Measurements from ENCODE around the gene HLA-A.
"Not testable (repeated sequence)": the region's sequence is repeated elsewhere in the genome, so short reads cannot be mapped to it uniquely, and the experiment has no call there.

HLA-A gene

GRCh38 chr6:29919506-29920445 is 22.6 kb upstream of the HLA-A start:
- Histone ChIP-seq H3K27ac (ENCODE audit: low read depth, low read length, severe bottlenecking) (no peak overlapping the region), H3K4me1 (ENCODE audit: control insufficient read depth, insufficient read depth, low read length, poor library complexity, severe bottlenecking) (no peaks in the 10 kb centered on the region), H3K4me3 (ENCODE audit: extremely low read depth, insufficient read depth, low read length, poor library complexity, severe bottlenecking) (no peak overlapping the region), H3K36me3 (ENCODE audit: control insufficient read depth, insufficient read depth, low read length) (no peaks in the 10 kb centered on the region), H3K9me3 (ENCODE audit: control insufficient read depth, low read length) (no peaks in the 10 kb centered on the region)
- 17 to 40% methylated on average over 1 of the region's 1 CpG for whole genome bisulfite sequencing, 2 experiments (ENCODE audit: insufficient coverage in 2 of 2)

DNA sequence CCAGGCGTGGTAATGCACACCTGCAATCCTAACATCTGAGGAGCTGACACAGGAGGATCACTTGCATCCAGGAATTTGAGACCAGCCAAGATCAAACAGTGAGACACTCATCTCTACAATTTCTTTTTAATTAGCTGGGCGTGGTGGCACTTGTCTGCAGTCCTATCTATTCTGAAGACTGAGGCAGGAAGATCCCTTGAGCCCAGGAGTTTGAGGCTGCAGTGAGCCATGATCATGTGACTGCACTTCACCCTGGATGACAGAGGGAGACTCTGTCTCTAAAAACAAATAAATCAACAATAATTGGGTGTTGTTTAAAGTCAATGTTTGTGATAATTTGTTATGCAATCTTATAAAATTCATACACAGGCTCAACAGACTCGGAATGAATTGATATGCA is 18.0 kb upstream of the HLA-A start:
- Histone ChIP-seq H3K4me3 (ENCODE audit: extremely low read depth, insufficient read depth, low read length, poor library complexity, severe bottlenecking) (no peak overlapping the region), H3K9me3 (ENCODE audit: control insufficient read depth, low read length) (no peaks in the 10 kb centered on the region), H3K4me1 (ENCODE audit: control insufficient read depth, insufficient read depth, low read length, poor library complexity, severe bottlenecking) (no peaks in the 10 kb centered on the region), H3K27ac (ENCODE audit: low read depth, low read length, severe bottlenecking) (no peak overlapping the region), H3K36me3 (ENCODE audit: control insufficient read depth, insufficient read depth, low read length) (no peaks in the 10 kb centered on the region)
- no CpG with 5 or more reads among the region's 3 CpGs for WGBS, 2 experiments (ENCODE audit: insufficient coverage in 2 of 2)

- H3K27ac ChIP-seq (ENCODE audit: low read depth, low read length, severe bottlenecking): no peak overlapping the region
- WGBS, 2 experiments (ENCODE audit: insufficient coverage in 2 of 2): 90% methylated on average over 3 of the region's 3 CpGs; no CpG with 5 or more reads in 1 of the 2 experiments
- H3K36me3 ChIP-seq (ENCODE audit: control insufficient read depth, insufficient read depth, low read length): no peaks in the 10 kb centered on the region
- no peak overlapping the region for H3K4me3 ChIP-seq (ENCODE audit: extremely low read depth, insufficient read depth, low read length, poor library complexity, severe bottlenecking)
- no peaks in the 10 kb centered on the region for H3K4me1 ChIP-seq (ENCODE audit: control insufficient read depth, insufficient read depth, low read length, poor library complexity, severe bottlenecking)
- H3K9me3 ChIP-seq (ENCODE audit: control insufficient read depth, low read length): no peaks in the 10 kb centered on the region
Measured at GRCh38 chr6:29924731-29925130, 17.6 kb upstream of the HLA-A start.

DNA sequence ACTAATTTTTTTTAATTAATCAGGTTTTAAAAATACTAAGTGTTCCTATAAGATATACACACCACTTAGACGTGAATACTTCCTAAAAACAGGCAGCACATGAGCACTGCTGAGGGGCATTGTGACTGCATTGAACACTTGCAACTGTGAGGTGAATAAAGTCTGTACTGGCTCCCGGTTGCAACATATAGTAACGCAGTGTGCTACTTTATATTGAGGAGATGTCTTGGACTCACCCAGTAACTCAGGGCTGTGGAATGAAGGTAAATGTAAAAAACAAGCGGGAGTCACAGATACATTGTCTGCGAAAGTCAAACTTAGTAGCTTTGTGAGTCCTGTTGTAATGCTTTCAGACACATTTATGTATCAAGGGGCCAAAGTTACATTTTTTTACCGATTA is 17.0 kb upstream of the HLA-A start:
- WGBS, 2 experiments (ENCODE audit: insufficient coverage in 2 of 2): 100% methylated on average over 1 of the region's 6 CpGs; no CpG with 5 or more reads in 1 of the 2 experiments

GRCh38 chr6:29925727-29926412 is 16.5 kb upstream of the HLA-A start:
- no peaks in the 10 kb centered on the region for H3K36me3 ChIP-seq (ENCODE audit: control insufficient read depth, insufficient read depth, low read length)
- H3K4me3 ChIP-seq (ENCODE audit: extremely low read depth, insufficient read depth, low read length, poor library complexity, severe bottlenecking): no peak overlapping the region
- H3K4me1 ChIP-seq (ENCODE audit: control insufficient read depth, insufficient read depth, low read length, poor library complexity, severe bottlenecking): no peaks in the 10 kb centered on the region
- no peak overlapping the region for H3K27ac ChIP-seq (ENCODE audit: low read depth, low read length, severe bottlenecking)
- H3K9me3 ChIP-seq (ENCODE audit: control insufficient read depth, low read length): no peaks in the 10 kb centered on the region
- WGBS, 2 experiments (ENCODE audit: insufficient coverage in 2 of 2): 0 to 90% methylated on average over 1 to 7 of the region's 24 CpGs

More for the DNA sequence above, 17.0 kb upstream of the HLA-A start:
- no peaks in the 10 kb centered on the region for H3K4me1 ChIP-seq (ENCODE audit: control insufficient read depth, insufficient read depth, low read length, poor library complexity, severe bottlenecking)
- no peaks in the 10 kb centered on the region for H3K36me3 ChIP-seq (ENCODE audit: control insufficient read depth, insufficient read depth, low read length)
- no peak overlapping the region for H3K4me3 ChIP-seq (ENCODE audit: extremely low read depth, insufficient read depth, low read length, poor library complexity, severe bottlenecking)
- no peaks in the 10 kb centered on the region for H3K9me3 ChIP-seq (ENCODE audit: control insufficient read depth, low read length)
- no peak overlapping the region for H3K27ac ChIP-seq (ENCODE audit: low read depth, low read length, severe bottlenecking)

- H3K4me3 ChIP-seq (ENCODE audit: extremely low read depth, insufficient read depth, low read length, poor library complexity, severe bottlenecking): no peak overlapping the region
- no peak overlapping the region for H3K27ac ChIP-seq (ENCODE audit: low read depth, low read length, severe bottlenecking)
- no peaks in the 10 kb centered on the region for H3K36me3 ChIP-seq (ENCODE audit: control insufficient read depth, insufficient read depth, low read length)
- H3K9me3 ChIP-seq (ENCODE audit: control insufficient read depth, low read length): no peaks in the 10 kb centered on the region
- no peaks in the 10 kb centered on the region for H3K4me1 ChIP-seq (ENCODE audit: control insufficient read depth, insufficient read depth, low read length, poor library complexity, severe bottlenecking)
- WGBS, 2 experiments (ENCODE audit: insufficient coverage in 2 of 2): 92 to 97% methylated on average over 6 to 46 of the region's 82 CpGs
Measured at GRCh38 chr6:29926413-29927274, 15.7 kb upstream of the HLA-A start.

DNA sequence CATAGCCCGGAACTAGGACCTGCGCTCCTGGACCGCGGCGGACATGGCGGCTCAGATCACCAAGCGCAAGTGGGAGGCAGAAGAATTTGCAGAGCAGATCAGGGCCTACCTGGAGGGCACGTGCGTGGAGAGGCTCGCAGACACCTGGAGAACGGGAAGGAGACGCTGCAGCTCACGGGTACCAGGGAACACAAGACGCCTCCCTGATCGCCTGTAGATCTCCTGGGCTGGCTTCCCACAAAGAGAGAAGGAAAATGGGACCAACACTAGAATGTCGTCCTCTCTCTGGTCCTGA is 15.1 kb upstream of the HLA-A start:
- 90 to 95% methylated on average over 10 to 12 of the region's 16 CpGs for WGBS, 2 experiments (ENCODE audit: insufficient coverage in 2 of 2)
- H3K4me3 ChIP-seq (ENCODE audit: extremely low read depth, insufficient read depth, low read length, poor library complexity, severe bottlenecking): no peak overlapping the region
- H3K4me1 ChIP-seq (ENCODE audit: control insufficient read depth, insufficient read depth, low read length, poor library complexity, severe bottlenecking): no peaks in the 10 kb centered on the region
- no peaks in the 10 kb centered on the region for H3K9me3 ChIP-seq (ENCODE audit: control insufficient read depth, low read length)
- no peak overlapping the region for H3K27ac ChIP-seq (ENCODE audit: low read depth, low read length, severe bottlenecking)
- no peaks in the 10 kb centered on the region for H3K36me3 ChIP-seq (ENCODE audit: control insufficient read depth, insufficient read depth, low read length)

DNA sequence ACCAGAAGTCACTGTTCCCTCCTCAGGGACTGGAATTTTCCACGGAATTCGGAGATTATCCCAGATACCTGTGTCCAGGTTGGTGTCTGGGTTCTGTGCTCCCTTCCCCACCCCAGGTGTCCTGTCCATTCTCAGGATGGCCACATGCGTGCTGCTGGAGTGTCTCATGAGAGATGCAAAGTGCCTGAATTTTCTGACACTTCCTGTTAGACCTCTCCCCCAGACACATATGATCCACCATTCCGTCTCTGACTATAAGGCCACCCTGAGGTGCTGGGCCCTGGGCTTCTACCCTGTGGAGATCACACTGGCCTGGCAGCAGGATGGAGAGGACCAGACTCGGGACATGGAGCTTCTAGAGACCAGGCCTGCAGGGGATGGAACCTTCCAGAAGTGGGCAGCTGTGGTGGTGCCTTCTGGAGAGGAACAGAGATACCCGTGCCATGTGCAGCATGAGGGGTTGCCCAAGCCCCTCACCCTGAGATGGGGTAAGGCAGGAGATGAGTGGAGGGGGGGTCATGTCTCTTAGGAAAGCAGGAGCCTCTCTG is 14.4 kb upstream of the HLA-A start:
- no CpG with 5 or more reads among the region's 6 CpGs for WGBS, 2 experiments (ENCODE audit: insufficient coverage in 2 of 2)
- Histone ChIP-seq H3K9me3 (ENCODE audit: control insufficient read depth, low read length) (no peaks in the 10 kb centered on the region), H3K4me1 (ENCODE audit: control insufficient read depth, insufficient read depth, low read length, poor library complexity, severe bottlenecking) (no peaks in the 10 kb centered on the region), H3K36me3 (ENCODE audit: control insufficient read depth, insufficient read depth, low read length) (no peaks in the 10 kb centered on the region), H3K27ac (ENCODE audit: low read depth, low read length, severe bottlenecking) (no peak overlapping the region), H3K4me3 (ENCODE audit: extremely low read depth, insufficient read depth, low read length, poor library complexity, severe bottlenecking) (no peak overlapping the region)

GRCh38 chr6:29930047-29930446 is 12.3 kb upstream of the HLA-A start:
- H3K36me3 ChIP-seq (ENCODE audit: control insufficient read depth, insufficient read depth, low read length); H3K27ac ChIP-seq (ENCODE audit: low read depth, low read length, severe bottlenecking); H3K4me1 ChIP-seq (ENCODE audit: control insufficient read depth, insufficient read depth, low read length, poor library complexity, severe bottlenecking); H3K9me3 ChIP-seq (ENCODE audit: control insufficient read depth, low read length); H3K4me3 ChIP-seq (ENCODE audit: extremely low read depth, insufficient read depth, low read length, poor library complexity, severe bottlenecking): not testable (repeated sequence)
- no CpG with 5 or more reads among the region's 7 CpGs for WGBS, 2 experiments (ENCODE audit: insufficient coverage in 2 of 2)

DNA sequence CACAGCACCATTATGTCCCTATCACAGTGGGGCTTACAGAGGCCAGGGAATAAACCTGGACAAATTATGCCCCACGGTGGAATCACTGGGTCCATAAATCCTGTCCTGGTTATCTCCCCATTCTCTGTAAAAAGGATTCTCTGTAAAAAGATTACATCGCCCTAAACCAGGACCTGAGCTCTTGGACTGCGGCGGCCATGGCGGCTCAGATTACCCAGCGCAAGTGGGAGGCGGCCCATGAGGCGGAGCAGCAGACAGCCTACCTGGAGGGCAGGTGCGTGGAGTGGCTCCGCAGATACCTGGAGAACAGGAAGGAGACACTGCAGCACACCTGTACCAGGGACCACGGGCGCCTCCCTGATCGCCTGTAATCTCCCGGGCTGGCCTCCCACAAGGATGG is 8.4 kb upstream of the HLA-A start:
- Histone ChIP-seq H3K4me3 (ENCODE audit: extremely low read depth, insufficient read depth, low read length, poor library complexity, severe bottlenecking) (no peak overlapping the region), H3K27ac (ENCODE audit: low read depth, low read length, severe bottlenecking) (no peak overlapping the region), H3K9me3 (ENCODE audit: control insufficient read depth, low read length) (no peaks in the 10 kb centered on the region), H3K36me3 (ENCODE audit: control insufficient read depth, insufficient read depth, low read length) (no peaks in the 10 kb centered on the region), H3K4me1 (ENCODE audit: control insufficient read depth, insufficient read depth, low read length, poor library complexity, severe bottlenecking) (no peaks in the 10 kb centered on the region)
- 0 to 53% methylated on average over 1 to 3 of the region's 14 CpGs for WGBS, 2 experiments (ENCODE audit: insufficient coverage in 2 of 2)

Measured in mesodermal cell (in vitro differentiated cells).